Thoracic aorta (tissue), 2 donors: ENCODE data around the gene EPS8L2. TPM values are rescaled to one million over a fixed set of nuclear protein-coding genes. Genes with fewer than 3 reads are reported as not detected.

ENCODE experiments used
- ATAC-seq: fragments of 150-250 bp; one replicate; pipeline ENCODE4 v1.8.0; 2017; ENCODE audit warnings: low read depth; ENCODE audit not compliant: insufficient number of reproducible peaks, low FRiP score
- DNase-seq: peaks from one replicate; pipeline ENCODE4 v3.0.0-alpha.2; 2020; ENCODE audit warnings: low spot score
- H3K27ac ChIP-seq, 2 donors: fragments of 200-600 bp; sonication (generic); 1 replicate in 1 of 2; 2 replicates in 1 of 2; pipeline ENCODE4 v1.5.1; 2016; ENCODE audit warnings: mild to moderate bottlenecking in 2 of 2, moderate library complexity in 2 of 2
- H3K27me3 ChIP-seq: fragments of 200-600 bp; sonication (generic); replicated peaks from 2 replicates; pipeline ENCODE4 v1.6.0; 2016; ENCODE audit warnings: mild to moderate bottlenecking; ENCODE audit not compliant: insufficient read depth
- H3K36me3 ChIP-seq: fragments of 200-600 bp; sonication (generic); one replicate; pipeline ENCODE4 v1.5.1; 2016
- H3K4me1 ChIP-seq, 2 donors: fragments of 200-600 bp; sonication (generic); 1 replicate in 1 of 2; 2 replicates in 1 of 2; pipeline versions ENCODE4 v1.5.1 to v1.6.0; 2016; ENCODE audit warnings: low read depth in 2 of 2, mild to moderate bottlenecking in 1 of 2; ENCODE audit not compliant: control insufficient read depth in 1 of 2
- H3K4me3 ChIP-seq: fragments of 200-600 bp; sonication (generic); 2 replicates; pipeline ENCODE4 v1.5.1; 2016; ENCODE audit warnings: mild to moderate bottlenecking
- H3K9me3 ChIP-seq: fragments of 200-600 bp; sonication (generic); 2 replicates; pipeline ENCODE4 v1.5.1; 2016
- total RNA-seq, 2 donors: library from RNA; depleted of rRNA; stranded (reverse); fragments of >200 nt; gene quantifications; one replicate each; pipeline versions ENCODE4 v1.1.0 to v1.2.3, GENCODE V29; 2016
- TF ChIP-seq, protein P1 (sequence below): fragments of 200-600 bp; sonication (generic); IDR thresholded peaks from one replicate; pipeline ENCODE4 v1.5.1; 2019; ENCODE audit warnings: antibody characterized with exemption

The EPS8L2 gene
- total RNA-seq, 2 donors from 2014 or later, result 39.6 to 75.9 TPM

DNA sequence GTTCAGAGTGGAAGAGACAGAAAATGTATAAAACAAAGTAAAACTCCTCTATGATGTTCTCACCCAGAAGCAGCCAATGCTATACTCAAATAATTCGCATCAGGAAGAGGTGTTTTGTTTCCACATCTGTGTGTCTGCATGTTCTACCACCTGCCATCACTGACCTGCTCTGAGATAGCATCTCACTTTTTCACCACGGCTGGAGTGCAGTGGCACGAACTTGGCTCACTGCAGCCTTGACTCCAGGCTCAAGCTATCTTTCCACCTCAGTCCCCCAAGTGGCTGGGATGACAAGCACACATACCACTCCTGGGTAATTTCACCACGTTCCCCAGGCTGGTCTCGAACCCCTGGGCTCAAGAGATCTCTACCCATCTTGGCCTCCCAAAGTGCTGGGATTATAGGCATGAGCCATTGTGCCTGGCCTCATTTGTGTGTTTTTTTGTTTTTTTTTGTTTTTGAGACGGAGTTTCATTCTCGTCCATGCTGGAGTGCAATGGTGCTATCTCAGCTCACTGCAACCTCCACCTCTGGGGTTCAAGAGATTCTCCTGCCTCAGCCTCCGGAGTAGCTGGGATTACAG, 55.6 kb downstream of the EPS8L2 start:
- Histone ChIP-seq H3K4me3 (no peak overlapping the region), H3K9me3 (no peaks in the 10 kb centered on the region), H3K27ac (no peak overlapping the region), H3K4me1 (no peaks in the 10 kb centered on the region), H3K36me3 (peaks cover 49% of the 10 kb centered on the region), H3K27me3 (no peaks in the 10 kb centered on the region)
- ATAC-seq (no peak), DNase-seq (no peak)
- TF ChIP-seq, protein P1, sequence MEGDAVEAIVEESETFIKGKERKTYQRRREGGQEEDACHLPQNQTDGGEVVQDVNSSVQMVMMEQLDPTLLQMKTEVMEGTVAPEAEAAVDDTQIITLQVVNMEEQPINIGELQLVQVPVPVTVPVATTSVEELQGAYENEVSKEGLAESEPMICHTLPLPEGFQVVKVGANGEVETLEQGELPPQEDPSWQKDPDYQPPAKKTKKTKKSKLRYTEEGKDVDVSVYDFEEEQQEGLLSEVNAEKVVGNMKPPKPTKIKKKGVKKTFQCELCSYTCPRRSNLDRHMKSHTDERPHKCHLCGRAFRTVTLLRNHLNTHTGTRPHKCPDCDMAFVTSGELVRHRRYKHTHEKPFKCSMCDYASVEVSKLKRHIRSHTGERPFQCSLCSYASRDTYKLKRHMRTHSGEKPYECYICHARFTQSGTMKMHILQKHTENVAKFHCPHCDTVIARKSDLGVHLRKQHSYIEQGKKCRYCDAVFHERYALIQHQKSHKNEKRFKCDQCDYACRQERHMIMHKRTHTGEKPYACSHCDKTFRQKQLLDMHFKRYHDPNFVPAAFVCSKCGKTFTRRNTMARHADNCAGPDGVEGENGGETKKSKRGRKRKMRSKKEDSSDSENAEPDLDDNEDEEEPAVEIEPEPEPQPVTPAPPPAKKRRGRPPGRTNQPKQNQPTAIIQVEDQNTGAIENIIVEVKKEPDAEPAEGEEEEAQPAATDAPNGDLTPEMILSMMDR, result no peak

DNA sequence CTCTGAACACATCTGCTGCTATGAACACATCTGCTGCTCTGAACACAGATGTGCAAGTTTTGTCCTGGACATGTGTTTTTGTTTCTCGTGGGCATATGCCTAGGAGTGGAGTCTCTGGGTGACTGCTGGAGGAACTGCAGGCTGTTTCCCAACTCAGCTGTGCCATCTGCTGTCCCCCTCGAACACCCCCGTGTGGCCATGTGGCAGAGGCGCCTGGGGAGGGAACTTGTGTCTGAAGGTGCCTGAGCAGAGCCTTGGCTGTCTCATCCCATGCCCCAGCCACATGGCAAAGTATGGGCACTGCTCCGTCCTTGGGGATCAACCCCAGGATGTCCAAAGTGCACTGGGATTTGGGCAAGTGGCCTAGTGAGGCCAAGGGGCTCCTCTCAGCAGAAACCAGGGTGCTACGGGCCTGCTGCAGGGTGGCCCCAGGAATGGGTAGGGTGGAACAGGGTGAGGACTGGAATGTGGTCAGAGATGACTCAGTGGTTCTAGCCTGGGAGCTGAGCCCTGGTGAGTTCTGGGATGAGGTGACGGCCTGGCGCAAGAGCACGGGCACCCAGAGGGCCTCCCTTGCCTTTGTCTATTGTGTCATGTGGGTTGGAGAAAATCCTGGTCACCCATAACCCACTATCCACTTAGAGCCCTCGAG, 56.5 kb downstream of the EPS8L2 start:
- ATAC-seq, result no peak
- Histone ChIP-seq H3K27me3 (no peaks in the 10 kb centered on the region), H3K36me3 (peaks cover 42% of the 10 kb centered on the region), H3K9me3 (no peaks in the 10 kb centered on the region), H3K4me3 (no peak overlapping the region), H3K4me1 (no peaks in the 10 kb centered on the region), H3K27ac (no peak overlapping the region)
- no peak for DNase-seq
- TF ChIP-seq, protein P1, result no peak

DNA sequence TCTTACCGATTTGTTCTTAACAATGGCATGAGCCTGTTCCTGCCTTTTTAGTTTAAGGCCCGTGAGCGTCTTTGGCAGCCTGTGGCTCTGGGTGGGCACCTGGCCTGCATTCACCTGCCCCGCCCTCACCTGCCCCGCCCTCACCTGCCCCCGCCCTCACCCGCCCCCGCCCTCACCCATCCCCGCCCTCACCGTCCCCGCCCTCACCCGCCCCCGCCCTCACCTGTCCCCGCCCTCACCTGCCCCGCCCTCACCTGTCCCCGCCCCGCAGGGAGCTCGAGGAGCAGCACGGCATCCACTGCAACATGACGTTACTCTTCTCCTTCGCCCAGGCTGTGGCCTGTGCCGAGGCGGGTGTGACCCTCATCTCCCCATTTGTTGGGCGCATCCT, 57.0 kb downstream of the EPS8L2 start:
- TF ChIP-seq, protein P1, result no peak
- ATAC-seq (no peak), DNase-seq (no peak)
- no peaks in the 10 kb centered on the region for H3K27me3 ChIP-seq
- H3K4me1 ChIP-seq, result no peaks in the 10 kb centered on the region
- H3K9me3 ChIP-seq, result no peaks in the 10 kb centered on the region
- H3K27ac ChIP-seq, result no peak overlapping the region
- peaks cover 40% of the 10 kb centered on the region for H3K36me3 ChIP-seq
- H3K4me3 ChIP-seq, result no peak overlapping the region

DNA sequence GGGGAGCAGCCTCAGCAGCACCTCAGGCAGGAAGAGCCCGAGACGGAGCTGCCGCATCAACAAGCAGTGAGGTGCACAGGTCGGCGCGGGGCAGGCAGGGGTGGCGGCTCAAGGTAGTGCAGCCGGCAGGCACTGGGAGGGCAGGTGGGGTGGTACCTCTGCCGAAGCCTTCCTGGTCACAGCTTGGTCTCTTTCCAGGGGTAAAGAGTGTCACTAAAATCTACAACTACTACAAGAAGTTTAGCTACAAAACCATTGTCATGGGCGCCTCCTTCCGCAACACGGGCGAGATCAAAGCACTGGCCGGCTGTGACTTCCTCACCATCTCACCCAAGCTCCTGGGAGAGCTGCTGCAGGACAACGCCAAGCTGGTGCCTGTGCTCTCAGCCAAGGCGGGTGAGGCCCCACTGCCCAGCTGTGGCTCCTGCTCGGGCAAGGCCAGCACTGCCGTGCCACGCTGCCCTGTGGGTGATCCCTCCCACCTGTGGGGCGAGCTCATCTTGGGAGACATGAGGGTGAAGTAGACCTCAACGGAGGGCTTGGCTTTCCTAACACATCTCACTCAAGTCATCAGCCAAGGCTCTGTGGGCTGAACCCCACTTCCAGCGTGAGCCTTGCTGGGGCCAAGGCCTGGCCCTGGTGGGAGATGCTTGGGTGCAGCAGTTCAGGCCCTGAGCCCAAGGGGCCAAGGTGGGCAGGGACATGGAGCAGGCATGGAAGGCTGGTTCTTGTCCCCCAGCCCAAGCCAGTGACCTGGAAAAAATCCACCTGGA, 57.7 kb downstream of the EPS8L2 start:
- TF ChIP-seq, protein P1, result no peak
- Histone ChIP-seq H3K36me3 (peaks cover 39% of the 10 kb centered on the region), H3K27ac (no peak overlapping the region), H3K4me1 (no peaks in the 10 kb centered on the region), H3K27me3 (no peaks in the 10 kb centered on the region), H3K4me3 (no peak overlapping the region), H3K9me3 (no peaks in the 10 kb centered on the region)
- DNase-seq, result no peak
- no peak for ATAC-seq

DNA sequence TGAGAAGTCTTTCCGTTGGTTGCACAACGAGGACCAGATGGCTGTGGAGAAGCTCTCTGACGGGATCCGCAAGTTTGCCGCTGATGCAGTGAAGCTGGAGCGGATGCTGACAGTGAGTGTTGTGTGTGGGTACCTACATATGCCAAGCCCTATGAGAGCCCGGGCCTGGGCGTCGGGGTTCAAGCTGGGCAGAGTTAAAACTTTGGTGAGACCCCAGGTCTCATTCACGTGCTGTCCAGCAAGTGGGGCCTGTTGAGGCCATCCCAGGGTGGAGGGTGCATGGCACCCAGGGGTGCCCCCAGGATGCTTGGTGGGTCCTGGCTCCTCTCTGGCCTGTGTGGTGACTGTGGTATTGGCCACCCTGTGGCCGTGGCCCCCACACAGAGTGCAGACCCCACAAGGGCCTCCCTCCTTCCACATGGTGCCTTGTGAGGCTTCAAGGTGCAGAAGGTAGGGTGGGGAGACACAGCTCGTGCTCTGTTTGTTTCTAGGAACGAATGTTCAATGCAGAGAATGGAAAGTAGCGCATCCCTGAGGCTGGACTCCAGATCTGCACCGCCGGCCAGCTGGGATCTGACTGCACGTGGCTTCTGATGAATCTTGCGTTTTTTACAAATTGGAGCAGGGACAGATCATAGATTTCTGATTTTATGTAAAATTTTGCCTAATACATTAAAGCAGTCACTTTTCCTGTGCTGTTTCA, 58.4 kb downstream of the EPS8L2 start:
- TF ChIP-seq, protein P1, result no peak
- no peaks in the 10 kb centered on the region for H3K27me3 ChIP-seq
- H3K27ac ChIP-seq, result no peak overlapping the region
- DNase-seq, result no peak
- no peaks in the 10 kb centered on the region for H3K9me3 ChIP-seq
- H3K4me3 ChIP-seq, result no peak overlapping the region
- no peak for ATAC-seq
- peaks cover 32% of the 10 kb centered on the region for H3K36me3 ChIP-seq
- H3K4me1 ChIP-seq, result no peaks in the 10 kb centered on the region
